ENCODE data around the gene MYMX.

MYMX gene

GRCh38 chr6:44264154-44265006 is 47.7 kb downstream of the MYMX start:
- DNase-seq (ENCODE audit: low read depth in 2 of 2) = no peak

- peak; percentile 96 to 98 for DNase-seq (ENCODE audit: low read depth in 2 of 2)
Measured at GRCh38 chr6:44265007-44265721, 48.4 kb downstream of the MYMX start, which contains the start of gene NFKBIE. Gene NFKBIE, minus strand, starts transcription at chr6:44265551. Its CDS starts 205 bp downstream, at chr6:44265346.

- DNase-seq (ENCODE audit: low read depth in 2 of 2) = no peak
Measured at GRCh38 chr6:44265722-44266233, 49.1 kb downstream of the MYMX start.

GRCh38 chr6:44266347-44266746 is 49.6 kb downstream of the MYMX start:
- DNase-seq (ENCODE audit: low read depth in 2 of 2) = no peak

- DNase-seq (ENCODE audit: low read depth in 2 of 2) = no peak
Measured at GRCh38 chr6:44267252-44267651, 50.5 kb downstream of the MYMX start.
